BLaER1 treated with 17β-estradiol and CSF1 and Interleukin-3, amounts not matched to agents 10 nM and 100 nM (cell line): ENCODE results near the gene GLDC.

Source experiments
- H3K27ac ChIP-seq, 11 experiments: shearing (Covaris generic); formaldehyde crosslinking; 2 replicates each; pipeline ENCODE4 v1.8.1; 2022
- H3K27me3 ChIP-seq, 11 experiments: shearing (Covaris generic); formaldehyde crosslinking; 2 replicates each; pipeline ENCODE4 v1.8.1; 2022
- H3K36me3 ChIP-seq, 11 experiments: shearing (Covaris generic); formaldehyde crosslinking; 2 replicates each; pipeline ENCODE4 v1.8.1; 2022
- H3K4me1 ChIP-seq, 10 experiments: shearing (Covaris generic); formaldehyde crosslinking; 2 replicates each; pipeline ENCODE4 v1.8.1; 2022
- H3K4me2 ChIP-seq, 11 experiments: shearing (Covaris generic); formaldehyde crosslinking; 2 replicates each; pipeline ENCODE4 v1.8.1; 2022
- H3K4me3 ChIP-seq, 10 experiments: shearing (Covaris generic); formaldehyde crosslinking; 2 replicates each; pipeline ENCODE4 v1.8.1; 2022
- H3K9ac ChIP-seq, 11 experiments: shearing (Covaris generic); formaldehyde crosslinking; 2 replicates each; pipeline ENCODE4 v1.8.1; 2022
- H3K9me3 ChIP-seq, 11 experiments: shearing (Covaris generic); formaldehyde crosslinking; replicated peaks in 1 of 11; 2 replicates each; pipeline ENCODE4 v1.8.1; 2022
- H4K20me1 ChIP-seq, 11 experiments: shearing (Covaris generic); formaldehyde crosslinking; 2 replicates each; pipeline ENCODE4 v1.8.1; 2022
- Cebpa-rat ChIP-seq, 11 experiments: shearing (Covaris generic); IDR thresholded peaks; 2 replicates each; pipeline ENCODE4 v1.8.1; 2022

GLDC gene

GRCh38 chr9:6681147-6681956 lies 35.8 kb upstream of the GLDC start:
- H3K4me2 ChIP-seq, result peak overlapping the region; percentile 82 to 96 (median 89)
- H3K4me1 ChIP-seq, result peaks cover 40 to 66% (median 55%) of the 10 kb centered on the region in 10 experiments
- no peaks in the 10 kb centered on the region for H3K27me3 ChIP-seq
- H3K9me3 ChIP-seq, result no peaks in the 10 kb centered on the region
- no peaks in the 10 kb centered on the region for H4K20me1 ChIP-seq
- H3K9ac ChIP-seq, result peak overlapping the region; percentile 84 to 98 (median 93)
- peak overlapping the region; percentile 87 to 99 (median 95) for H3K27ac ChIP-seq
- TF ChIP-seq Cebpa-rat (IDR thresholded peaks at IDR 0.05), result no peak
- peak overlapping the region; percentile 60 to 81 (median 76) for H3K4me3 ChIP-seq
- H3K36me3 ChIP-seq, result 0 out of 22 replicates have a peak, but pooled peaks cover 0 to 6% (median 0%) of the 10 kb centered on the region in 11 experiments

GRCh38 chr9:6680797-6681146 lies 35.2 kb upstream of the GLDC start:
- TF ChIP-seq Cebpa-rat (IDR thresholded peaks at IDR 0.05), result no peak
- H3K9ac ChIP-seq, result peak overlapping the region; percentile 84 to 98 (median 93)
- H3K27ac ChIP-seq, result peak overlapping the region; percentile 87 to 99 (median 95)
- no peaks in the 10 kb centered on the region for H3K27me3 ChIP-seq
- peak overlapping the region; percentile 60 to 81 (median 76) for H3K4me3 ChIP-seq
- peaks cover 34 to 66% (median 54%) of the 10 kb centered on the region in 10 experiments for H3K4me1 ChIP-seq
- no peaks in the 10 kb centered on the region for H3K9me3 ChIP-seq
- H3K4me2 ChIP-seq, result peak overlapping the region; percentile 82 to 96 (median 86)
- H4K20me1 ChIP-seq, result no peaks in the 10 kb centered on the region
- H3K36me3 ChIP-seq, result 0 out of 22 replicates have a peak, but pooled peaks cover 0 to 6% (median 0%) of the 10 kb centered on the region in 11 experiments

- no peaks in the 10 kb centered on the region; a peak in 1 of 22 replicates for H3K9me3 ChIP-seq
- H3K36me3 ChIP-seq, result no peaks in the 10 kb centered on the region
- no peak overlapping the region for H3K9ac ChIP-seq
- peaks cover 7 to 47% (median 33%) of the 10 kb centered on the region in 10 experiments for H3K4me1 ChIP-seq
- H3K4me3 ChIP-seq, result no peak overlapping the region
- no peak overlapping the region for H3K27ac ChIP-seq
- no peaks in the 10 kb centered on the region for H4K20me1 ChIP-seq
- TF ChIP-seq Cebpa-rat (IDR thresholded peaks at IDR 0.05), result no peak
- H3K4me2 ChIP-seq, result no peak overlapping the region
- H3K27me3 ChIP-seq, result no peaks in the 10 kb centered on the region
Observed at GRCh38 chr9:6677803-6678202, 32.3 kb upstream of the GLDC start.

- TF ChIP-seq Cebpa-rat (IDR thresholded peaks at IDR 0.05), result 0 out of 22 replicates have a peak, but pooled peaks of 1 of the 11 experiments have one; percentile 3
- no peak overlapping the region for H3K27ac ChIP-seq
- H3K4me3 ChIP-seq, result no peak overlapping the region
- no peaks in the 10 kb centered on the region for H3K36me3 ChIP-seq
- H4K20me1 ChIP-seq, result no peaks in the 10 kb centered on the region
- H3K9me3 ChIP-seq, result no peaks in the 10 kb centered on the region; a peak in 1 of 22 replicates
- no peaks in the 10 kb centered on the region for H3K27me3 ChIP-seq
- peak overlapping the region in 8 of 11 experiments; percentile 1 to 48 (median 30); a peak in 9 of 22 replicates for H3K4me2 ChIP-seq
- no peak overlapping the region for H3K9ac ChIP-seq
- peaks cover 7 to 41% (median 25%) of the 10 kb centered on the region in 10 experiments for H3K4me1 ChIP-seq
Observed at GRCh38 chr9:6676254-6676921, 30.9 kb upstream of the GLDC start.

GRCh38 chr9:6675268-6675667 lies 29.7 kb upstream of the GLDC start:
- Histone ChIP-seq H3K9me3 (no peaks in the 10 kb centered on the region; a peak in 1 of 22 replicates), H3K4me1 (peaks cover 7 to 36% (median 24%) of the 10 kb centered on the region in 10 experiments), H3K4me2 (no peak overlapping the region), H3K36me3 (no peaks in the 10 kb centered on the region), H3K9ac (no peak overlapping the region), H3K27me3 (no peaks in the 10 kb centered on the region), H3K27ac (no peak overlapping the region), H4K20me1 (no peaks in the 10 kb centered on the region), H3K4me3 (no peak overlapping the region)
- TF ChIP-seq Cebpa-rat (IDR thresholded peaks at IDR 0.05), result no peak

GRCh38 chr9:6673326-6674025 lies 27.9 kb upstream of the GLDC start:
- Histone ChIP-seq H3K27ac (no peak overlapping the region), H3K9ac (no peak overlapping the region)

GRCh38 chr9:6672118-6672517 lies 26.6 kb upstream of the GLDC start:
- Histone ChIP-seq H3K9ac (no peak overlapping the region), H3K36me3 (no peaks in the 10 kb centered on the region), H3K9me3 (no peaks in the 10 kb centered on the region; a peak in 1 of 22 replicates), H3K4me1 (peaks cover 0 to 23% (median 14%) of the 10 kb centered on the region in 10 experiments; a peak in 13 of 20 replicates), H4K20me1 (no peaks in the 10 kb centered on the region), H3K27me3 (no peaks in the 10 kb centered on the region), H3K4me3 (no peak overlapping the region), H3K27ac (no peak overlapping the region), H3K4me2 (no peak overlapping the region)
- TF ChIP-seq Cebpa-rat (IDR thresholded peaks at IDR 0.05), result no peak

More at GRCh38 chr9:6673326-6674025, 27.9 kb upstream of the GLDC start:
- H3K27me3 ChIP-seq, result no peaks in the 10 kb centered on the region
- no peaks in the 10 kb centered on the region for H4K20me1 ChIP-seq
- H3K4me3 ChIP-seq, result no peak overlapping the region
- peak overlapping the region in 6 of 11 experiments; percentile 4 to 52 (median 38); a peak in 9 of 22 replicates for H3K4me2 ChIP-seq
- no peaks in the 10 kb centered on the region; a peak in 1 of 22 replicates for H3K9me3 ChIP-seq
- peaks cover 0 to 23% (median 14%) of the 10 kb centered on the region in 10 experiments; a peak in 13 of 20 replicates for H3K4me1 ChIP-seq
- no peak for TF ChIP-seq Cebpa-rat (IDR thresholded peaks at IDR 0.05)
- no peaks in the 10 kb centered on the region for H3K36me3 ChIP-seq

- no peaks in the 10 kb centered on the region for H3K27me3 ChIP-seq
- no peak overlapping the region for H3K4me2 ChIP-seq
- H3K36me3 ChIP-seq, result no peaks in the 10 kb centered on the region
- H3K4me1 ChIP-seq, result peaks cover 0 to 20% (median 14%) of the 10 kb centered on the region in 10 experiments; a peak in 13 of 20 replicates
- H3K27ac ChIP-seq, result no peak overlapping the region
- no peak for TF ChIP-seq Cebpa-rat (IDR thresholded peaks at IDR 0.05)
- H4K20me1 ChIP-seq, result no peaks in the 10 kb centered on the region
- no peak overlapping the region for H3K9ac ChIP-seq
- no peaks in the 10 kb centered on the region; a peak in 1 of 22 replicates for H3K9me3 ChIP-seq
- no peak overlapping the region for H3K4me3 ChIP-seq
Observed at GRCh38 chr9:6671416-6671815, 25.9 kb upstream of the GLDC start.

GRCh38 chr9:6669881-6670280 lies 24.4 kb upstream of the GLDC start:
- TF ChIP-seq Cebpa-rat (IDR thresholded peaks at IDR 0.05), result no peak

More at GRCh38 chr9:6669881-6670280, 24.4 kb upstream of the GLDC start:
- no peak overlapping the region for H3K27ac ChIP-seq
- H4K20me1 ChIP-seq, result no peaks in the 10 kb centered on the region
- H3K4me3 ChIP-seq, result no peak overlapping the region
- no peak overlapping the region for H3K9ac ChIP-seq
- no peaks in the 10 kb centered on the region for H3K36me3 ChIP-seq
- no peak overlapping the region for H3K4me2 ChIP-seq
- H3K4me1 ChIP-seq, result peaks cover 0 to 13% (median 5%) of the 10 kb centered on the region in 10 experiments; a peak in 8 of 20 replicates
- H3K27me3 ChIP-seq, result no peaks in the 10 kb centered on the region
- no peaks in the 10 kb centered on the region for H3K9me3 ChIP-seq
